GM18867 (cell line): ENCODE results near the gene COL12A1.

ENCODE experiments used
- ATAC-seq: cut with Tn5 transposase; IDR thresholded peaks from one replicate; pipeline ENCODE4 v1.9.1; 2021; ENCODE audit warnings: mild to moderate bottlenecking, moderate library complexity; ENCODE audit not compliant: unreplicated experiment

Gene COL12A1

DNA sequence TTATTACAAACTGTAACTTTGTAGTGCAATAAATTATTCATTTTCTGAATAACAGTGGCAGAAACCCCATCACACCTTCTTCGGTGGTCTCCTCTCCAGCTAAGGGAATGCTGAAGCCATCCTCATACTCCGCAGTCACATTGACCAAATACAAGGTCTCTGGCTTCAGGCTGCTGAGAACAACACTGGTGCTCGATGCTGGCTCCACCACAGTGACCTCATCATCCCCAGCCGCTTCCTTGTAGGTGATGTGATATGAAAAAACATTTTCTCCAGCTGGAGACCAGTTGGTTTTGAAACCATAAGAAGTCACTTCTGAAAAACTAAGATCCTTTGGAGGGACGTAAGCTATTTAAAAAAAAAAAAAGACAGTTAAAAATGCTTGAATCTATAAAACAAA is 25.0 kb downstream of the COL12A1 start:
- ATAC-seq: no peak

DNA sequence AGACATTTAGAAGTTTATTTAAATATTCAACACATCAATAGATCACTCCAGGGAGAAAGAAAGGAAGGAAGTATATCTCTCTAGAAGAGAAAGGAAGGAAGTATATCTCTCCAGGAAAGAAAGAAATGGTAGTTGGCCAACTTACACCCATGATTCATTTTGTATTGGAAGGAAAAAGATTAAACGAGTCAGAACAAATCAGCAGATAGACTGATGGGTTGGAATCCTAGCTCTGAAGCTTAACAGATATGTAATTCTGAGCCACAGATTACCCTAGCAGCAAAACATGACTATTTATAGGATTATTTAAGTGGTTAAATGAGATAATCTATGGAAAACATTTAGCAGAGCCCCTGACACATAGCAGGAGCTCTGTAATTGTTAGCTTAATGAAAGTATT is 27.1 kb downstream of the COL12A1 start:
- no peak for ATAC-seq

DNA sequence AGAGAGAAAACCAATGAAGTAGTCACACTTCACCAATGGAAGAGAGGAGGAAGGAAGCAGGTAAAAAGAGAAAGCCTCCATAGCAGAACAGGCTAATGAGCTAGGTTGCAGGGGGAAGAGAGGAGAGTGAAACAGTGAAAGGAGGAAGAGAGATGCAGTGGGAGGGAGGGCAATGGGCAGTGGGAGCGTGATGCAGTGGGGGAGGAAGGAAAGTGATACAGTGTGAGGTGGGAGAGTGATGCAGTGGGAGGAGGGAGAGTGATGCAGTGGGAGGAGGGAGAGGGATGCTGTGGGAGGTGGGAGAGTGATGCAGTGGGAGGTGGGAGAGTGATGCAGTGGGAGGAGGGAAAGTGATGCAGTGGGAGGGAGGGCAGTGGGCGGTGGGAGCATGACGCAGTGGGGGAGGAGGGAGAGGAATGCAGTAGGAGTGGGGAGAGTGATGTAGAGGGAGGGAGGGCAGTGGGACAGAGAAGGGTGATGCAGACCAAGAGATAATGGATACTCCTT is 29.7 kb downstream of the COL12A1 start:
- no peak for ATAC-seq

DNA sequence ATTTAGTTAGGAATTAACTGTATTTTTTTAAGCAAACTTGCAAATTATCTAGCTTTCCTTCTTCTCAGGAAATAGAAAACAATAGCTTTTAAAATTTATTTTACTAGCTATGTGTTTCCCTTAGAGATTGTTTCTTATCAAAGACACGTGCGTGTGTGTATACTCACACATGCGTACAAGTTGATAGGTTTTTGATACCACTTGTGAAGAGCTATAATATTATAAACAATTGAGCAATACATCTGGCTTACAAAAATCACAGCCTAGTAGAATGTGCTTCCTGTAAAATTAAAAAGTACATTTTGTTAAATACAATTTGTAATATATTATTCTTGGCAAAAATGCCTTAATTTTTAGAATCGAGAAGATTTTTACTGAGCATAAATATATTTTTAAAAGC is 33.9 kb downstream of the COL12A1 start:
- ATAC-seq: no peak

DNA sequence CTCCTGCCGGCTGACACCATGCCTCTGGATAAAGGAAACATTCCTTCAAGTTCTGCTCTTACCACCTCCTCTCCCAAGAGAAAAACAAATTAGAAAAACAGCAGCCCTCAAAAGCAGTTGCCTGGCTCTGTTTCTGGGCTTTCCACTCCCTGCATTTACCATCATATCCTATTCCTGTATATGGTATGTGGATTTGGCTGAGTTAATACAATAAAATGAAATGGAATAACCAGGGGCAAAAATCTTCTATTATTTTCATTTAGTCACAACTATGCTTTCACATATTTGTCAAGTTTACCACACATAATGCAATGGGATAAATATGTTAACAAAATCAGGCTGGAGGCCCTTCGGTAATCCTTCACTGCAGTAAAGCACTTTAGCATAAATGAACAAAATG is 34.3 kb downstream of the COL12A1 start:
- ATAC-seq: no peak

DNA sequence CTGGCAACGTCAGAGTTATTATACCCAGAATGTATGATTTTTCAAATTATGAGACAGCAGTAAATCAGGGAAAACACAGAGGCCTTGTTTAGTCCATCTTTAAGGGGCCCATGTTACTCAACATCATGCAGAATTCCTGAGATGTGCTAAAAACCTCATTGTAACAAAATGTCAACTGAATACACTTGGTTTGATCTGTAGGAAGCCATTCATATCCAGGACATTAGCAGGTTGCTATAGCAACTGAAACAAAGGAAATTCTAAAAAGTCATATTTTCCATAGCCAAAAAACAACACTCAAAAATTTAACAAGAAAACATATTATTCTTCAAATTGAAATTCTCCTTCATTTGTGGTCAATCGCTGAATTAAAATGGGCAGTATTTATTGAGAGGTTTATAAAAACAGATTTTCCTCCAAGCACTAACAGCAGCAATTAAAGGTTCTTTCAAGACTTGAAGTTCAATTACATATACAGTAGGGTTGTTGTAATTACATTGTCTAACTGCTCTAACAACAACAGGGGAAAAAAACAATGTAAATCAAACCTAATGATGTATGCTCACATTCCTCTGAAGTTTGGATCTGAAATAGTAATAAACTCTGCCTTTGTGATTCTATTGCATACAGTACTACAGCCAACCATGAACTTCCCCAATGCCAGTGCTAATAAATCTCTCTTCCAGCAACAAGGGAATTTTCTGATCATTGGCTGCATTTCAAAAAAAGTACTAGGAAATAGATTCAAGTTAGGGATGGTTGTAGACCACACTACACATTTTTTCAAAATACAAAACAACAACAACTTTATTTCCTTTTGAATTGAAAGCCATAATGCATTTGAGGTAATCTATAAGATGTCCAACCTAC is 34.9 kb downstream of the COL12A1 start:
- ATAC-seq: no peak

DNA sequence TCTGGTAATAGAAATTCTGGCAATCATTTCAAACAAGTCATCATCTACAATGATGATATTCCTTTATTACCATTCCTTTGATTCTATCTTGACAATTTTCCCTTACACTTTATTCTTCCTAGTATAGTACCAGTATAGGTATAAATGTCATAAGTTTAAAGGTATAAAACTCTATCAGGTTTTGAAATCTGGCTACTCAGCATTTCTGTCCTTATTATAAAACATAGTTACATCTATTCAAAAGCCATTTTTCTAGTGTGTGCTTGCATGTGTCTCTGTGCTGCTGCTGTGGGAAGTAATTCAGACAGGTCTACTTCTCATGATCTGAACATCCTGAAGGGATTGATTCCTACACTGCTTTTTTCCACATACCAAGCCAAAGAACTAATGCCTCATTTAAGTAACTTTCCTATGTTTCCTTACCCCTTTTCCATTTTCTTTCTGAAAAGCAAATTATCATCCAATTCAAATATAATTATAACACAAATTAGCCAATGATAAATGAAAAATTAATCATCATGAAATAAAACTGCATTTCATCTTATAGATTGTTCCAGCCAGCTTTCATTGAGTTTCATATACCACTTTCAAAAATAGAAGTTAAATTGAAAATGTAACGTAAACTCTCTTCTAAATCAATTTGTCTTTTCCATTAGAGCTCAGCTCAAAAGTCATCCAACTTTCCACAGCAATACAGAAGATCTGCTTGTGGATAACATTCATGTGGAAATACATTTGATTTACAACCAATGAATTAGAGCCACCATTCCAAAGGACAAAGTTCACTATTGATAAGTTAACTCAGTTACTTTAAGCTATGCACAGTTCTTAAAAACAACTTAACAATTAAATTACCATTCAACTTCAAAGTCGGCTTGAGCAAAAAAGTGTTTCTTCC is 35.9 kb downstream of the COL12A1 start:
- ATAC-seq: no peak

DNA sequence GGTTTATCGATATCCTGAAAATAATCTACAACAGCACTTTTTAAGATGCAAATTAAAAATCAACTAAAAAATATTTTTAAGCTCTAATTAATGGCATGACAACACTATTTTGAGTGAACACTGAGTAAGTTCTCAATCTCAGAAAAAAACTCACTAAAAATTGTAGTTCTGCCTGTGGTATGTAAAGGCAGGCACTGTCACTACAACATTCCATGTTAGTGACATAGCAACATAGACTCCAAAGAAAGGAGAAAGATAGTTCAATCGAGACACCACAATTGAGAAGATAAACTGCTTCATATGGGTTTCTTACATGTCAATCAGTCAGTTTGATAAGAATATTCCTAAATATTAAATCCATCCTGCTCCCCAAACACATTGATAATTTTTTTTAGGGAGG is 38.0 kb downstream of the COL12A1 start:
- no peak for ATAC-seq

DNA sequence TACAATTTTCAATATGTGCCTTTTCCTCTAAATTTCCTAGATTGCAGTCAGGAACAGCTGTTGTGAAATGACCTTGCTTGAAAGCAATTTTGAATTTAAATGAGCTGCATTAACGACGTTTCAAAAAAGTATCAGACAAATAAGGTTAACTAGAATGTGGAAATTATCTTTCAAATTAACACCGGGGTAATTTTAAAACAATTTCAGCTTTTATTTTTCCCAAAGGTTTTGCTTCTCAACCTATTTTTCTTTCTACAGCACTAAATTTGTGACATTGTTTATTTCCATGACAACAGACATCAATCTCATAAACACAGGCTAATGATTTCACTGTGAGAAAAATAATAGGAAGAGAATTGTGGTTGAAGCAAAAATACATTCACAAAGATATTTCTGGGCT is 38.5 kb downstream of the COL12A1 start:
- no peak for ATAC-seq

DNA sequence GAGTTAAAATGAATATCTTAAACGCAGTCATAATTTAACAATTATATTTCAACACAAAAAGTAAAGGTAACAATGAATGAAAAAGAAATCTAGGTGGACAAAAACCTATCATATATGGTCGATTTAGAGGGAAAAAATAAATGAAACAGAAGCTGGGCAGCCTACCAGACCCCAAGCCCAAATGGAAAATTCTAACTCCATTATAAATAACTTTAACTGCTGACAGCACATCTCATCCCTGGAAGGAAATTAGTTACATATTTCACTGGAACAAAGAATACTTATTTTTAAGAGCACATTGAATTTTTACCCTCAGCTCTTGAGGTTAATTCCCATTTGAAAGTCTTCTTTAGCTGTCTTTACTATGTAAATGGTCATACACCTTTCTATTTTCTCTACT is 39.1 kb downstream of the COL12A1 start:
- ATAC-seq: no peak

DNA sequence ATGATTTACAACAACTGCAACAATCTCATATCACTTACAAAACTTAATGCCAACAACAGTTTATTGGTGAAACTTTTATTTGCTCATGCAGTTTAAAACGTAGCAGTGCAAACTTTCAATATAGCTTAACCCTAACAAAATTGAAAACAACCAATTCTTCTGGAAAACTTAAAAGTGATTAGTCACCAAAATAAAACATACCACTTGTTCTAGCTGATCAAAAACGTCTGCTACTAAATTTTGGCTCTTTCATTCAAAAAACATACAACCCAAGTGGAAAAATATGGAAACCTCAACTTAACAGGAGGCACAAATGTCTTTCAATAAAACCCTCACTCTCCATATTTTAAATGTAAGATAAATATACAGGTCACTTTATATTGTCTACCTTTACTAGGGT is 39.6 kb downstream of the COL12A1 start:
- no peak for ATAC-seq

DNA sequence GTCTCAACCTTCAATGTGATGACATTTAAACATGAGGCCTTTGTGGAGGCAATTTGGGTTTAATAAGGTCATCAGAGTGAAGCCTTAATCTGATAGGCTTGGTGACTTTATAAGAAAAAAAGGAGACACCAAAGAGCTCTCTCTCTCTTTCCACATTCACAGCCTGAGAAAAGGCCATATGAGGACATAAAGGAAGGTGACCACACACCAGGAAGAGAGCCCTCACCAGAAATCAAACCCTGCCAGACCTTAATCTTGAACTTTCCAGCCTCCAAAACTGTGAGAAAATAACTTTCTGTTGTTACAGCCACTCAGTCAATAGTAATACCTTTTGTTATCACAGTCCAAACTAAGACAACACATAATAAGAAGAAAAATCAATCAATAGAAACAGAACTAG is 47.7 kb downstream of the COL12A1 start:
- ATAC-seq: no peak

DNA sequence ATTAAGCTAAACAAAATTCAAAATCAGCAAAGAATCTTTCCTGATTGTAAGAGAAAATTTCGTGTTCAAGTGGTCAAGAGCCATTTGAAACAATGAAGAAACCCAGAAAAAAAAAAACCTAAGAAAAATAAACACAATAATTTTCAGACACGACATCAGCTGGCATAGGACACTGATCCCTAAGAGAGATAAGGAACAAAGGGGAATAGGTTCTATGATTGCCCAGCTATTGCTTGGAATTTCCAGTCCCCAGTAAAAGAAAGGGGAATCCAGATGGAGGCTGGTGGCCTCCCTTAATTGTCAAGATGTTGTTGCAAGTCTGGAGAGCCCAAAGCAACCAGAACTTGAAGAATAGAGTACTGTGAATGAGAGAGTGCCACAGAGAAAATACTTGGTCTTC is 48.5 kb downstream of the COL12A1 start:
- ATAC-seq: no peak

DNA sequence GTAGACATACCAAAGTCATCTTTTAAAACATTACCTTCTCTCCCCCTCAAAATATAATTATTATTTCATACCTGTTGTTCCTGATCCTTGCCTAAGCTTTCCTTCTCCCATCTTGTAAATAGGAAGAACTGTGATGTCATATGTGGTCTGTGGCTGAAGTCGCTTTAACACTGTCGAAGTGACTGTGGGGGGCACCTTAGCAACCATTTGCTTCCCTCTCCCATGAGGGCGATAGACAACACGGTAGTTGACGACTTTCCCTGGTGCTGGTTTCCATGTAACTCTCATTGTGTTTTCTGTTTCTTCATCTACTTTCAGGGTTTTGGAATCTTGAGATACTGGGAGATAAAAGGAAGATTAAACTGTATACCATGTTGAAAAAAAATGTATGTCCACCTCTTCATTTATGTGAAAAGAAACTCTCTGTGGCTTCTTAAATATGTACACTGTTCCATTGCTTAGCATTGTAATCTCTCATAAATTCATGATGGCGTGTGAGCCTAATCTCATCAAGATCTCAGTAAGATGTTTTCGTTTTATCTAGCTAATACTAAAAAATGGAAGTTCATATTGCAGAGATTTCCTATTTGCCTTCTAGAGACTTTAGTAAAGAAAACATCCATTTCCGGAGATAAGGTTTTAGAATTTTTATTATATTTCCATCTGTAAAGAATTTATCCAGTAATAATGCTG is 49.5 kb downstream of the COL12A1 start:
- no peak for ATAC-seq

DNA sequence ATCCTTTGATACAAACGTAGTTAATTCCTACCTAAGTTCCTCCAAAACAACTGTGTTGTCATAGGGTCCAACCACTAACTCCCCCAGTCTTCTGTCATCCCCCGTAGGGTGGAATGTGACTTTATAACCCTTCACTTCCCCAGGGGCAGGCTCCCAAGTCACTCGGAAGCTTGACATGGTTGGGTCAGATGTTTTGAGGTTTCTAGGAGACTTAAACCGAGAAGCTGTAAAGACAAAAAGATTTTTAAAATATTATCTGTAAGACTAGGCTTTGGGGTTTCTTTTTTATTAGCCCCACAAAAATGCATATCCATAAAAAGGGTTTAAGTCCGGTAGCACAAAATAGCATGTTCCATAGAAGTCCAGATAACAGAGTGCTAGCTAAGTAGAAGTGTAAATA is 50.2 kb downstream of the COL12A1 start:
- ATAC-seq: no peak

DNA sequence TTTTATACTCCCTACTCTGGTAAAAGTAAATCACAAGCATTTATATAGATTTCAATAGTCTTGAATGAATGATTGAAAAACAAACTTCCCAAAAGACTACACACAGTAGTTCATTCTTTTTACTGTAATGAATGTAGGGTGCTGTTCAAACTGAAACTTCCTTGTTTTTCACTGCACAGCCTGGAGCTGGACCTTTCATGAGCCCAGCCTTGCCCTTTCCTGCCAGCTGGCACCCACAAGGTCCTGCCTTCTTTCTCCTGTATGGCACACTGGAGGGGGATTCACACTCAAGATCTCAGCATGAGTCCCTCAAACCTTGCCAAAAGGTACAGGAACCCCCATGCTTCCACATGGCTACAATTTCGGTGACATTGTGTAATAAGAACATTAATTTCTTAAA is 50.9 kb downstream of the COL12A1 start:
- no peak for ATAC-seq

DNA sequence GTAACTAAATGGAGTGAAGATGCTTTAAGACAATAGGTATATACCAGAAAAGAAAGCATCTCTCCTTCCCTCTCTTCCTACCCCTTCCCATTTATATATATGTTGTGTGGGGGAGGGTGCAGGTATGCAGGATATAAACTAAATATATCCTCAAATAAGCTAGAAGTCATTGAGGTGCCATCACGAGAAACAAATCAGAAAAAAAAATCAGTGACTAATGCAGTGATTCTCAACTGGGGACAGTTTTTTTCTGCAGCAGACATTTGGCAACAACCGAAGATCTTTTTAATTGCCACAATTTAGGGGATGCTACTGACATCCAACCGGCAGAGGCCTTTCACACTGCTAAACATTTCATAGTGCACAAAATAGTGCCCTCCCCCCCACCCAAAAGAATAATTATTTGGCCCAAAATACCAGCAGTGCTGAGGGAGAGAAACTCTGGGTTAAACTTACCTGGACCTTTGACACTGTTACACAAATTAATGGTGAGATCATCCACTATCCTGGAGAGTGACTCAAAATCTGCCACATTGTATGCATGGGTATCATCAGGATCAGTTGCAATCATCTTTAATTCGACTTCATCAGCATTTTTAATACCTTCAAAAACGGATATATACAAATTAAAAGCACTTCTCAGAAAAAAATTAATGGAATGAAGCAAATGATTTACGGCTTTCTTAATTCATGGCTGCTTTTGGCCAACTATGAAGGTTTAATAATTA is 55.0 kb downstream of the COL12A1 start:
- no peak for ATAC-seq

DNA sequence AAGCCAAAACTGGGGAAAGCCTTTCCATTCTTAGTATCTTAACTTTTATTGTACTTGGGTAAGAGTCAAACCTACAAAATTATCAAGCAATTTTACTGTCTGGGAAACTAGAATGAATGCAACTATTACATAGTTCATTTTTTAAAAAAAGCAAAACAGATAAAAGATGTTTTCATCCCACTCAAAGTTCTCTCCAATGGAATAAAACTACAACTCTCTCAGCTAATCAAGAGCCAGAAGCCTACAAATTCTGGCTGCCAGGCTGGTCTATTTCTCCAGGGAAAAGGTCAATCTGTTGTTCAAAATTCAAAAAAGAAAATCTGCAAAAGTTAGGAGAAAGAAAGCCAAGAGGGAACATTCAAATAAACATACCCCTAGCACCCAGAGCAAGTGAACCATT is 56.2 kb downstream of the COL12A1 start:
- ATAC-seq: no peak

DNA sequence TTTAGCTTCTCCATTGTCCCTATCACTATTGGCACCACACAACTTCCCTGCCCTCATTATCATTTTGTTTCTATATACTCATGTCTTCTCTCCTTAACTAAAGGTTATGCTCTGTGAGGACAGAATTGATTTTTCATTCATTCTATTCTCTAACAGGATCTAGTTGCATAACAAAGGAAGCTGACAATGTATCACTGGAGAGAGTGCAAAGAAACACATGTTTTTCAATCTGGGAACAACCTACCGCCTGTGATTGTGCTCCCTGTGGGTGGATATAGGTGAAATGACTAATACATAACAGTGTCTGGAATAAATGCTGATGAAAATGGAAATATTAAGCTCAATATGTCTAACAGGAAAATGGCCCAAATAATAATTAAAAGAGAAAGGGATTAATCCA is 56.6 kb downstream of the COL12A1 start:
- ATAC-seq: no peak

DNA sequence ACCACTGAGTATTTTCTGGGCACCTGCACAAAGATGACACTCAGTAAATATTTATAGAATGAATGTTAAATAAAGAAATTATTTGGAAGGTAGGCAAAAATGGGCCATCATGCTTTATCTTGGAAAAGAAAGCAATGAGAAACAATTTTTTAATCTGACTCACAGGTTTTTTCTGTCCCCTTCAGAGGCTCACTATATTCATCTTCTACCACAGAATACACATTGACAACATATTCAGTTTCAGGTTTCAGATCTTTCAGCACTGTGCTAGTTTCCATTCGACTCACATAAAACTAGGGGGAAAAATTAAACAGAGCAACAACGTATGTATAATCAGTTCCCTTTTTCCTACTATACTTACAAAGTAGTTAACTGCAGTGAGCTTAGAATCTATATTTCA is 58.3 kb downstream of the COL12A1 start:
- ATAC-seq: peak; percentile 99

DNA sequence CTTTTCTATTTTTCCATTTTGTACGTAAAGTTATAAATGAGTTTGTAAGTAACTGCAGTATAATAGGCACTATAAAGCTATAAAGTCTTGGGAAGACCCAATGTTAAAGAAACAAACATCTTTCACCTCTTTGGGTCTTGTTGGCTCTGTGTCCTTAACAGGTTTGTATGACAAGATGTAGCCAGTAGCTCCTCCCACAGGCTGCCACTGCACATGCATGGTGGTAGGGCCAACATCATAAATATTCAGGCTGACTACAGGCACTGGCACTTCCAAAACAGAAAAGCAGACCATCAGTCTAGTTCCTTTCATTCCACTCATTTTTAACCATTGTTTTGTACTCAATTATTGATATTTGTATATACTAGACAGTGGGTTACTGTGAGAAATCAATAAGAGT is 59.9 kb downstream of the COL12A1 start:
- no peak for ATAC-seq
